ENCODE measurements around the gene RAB9A.
A peak's percentile ranks its signal among the peaks of the same experiment; 100 is the strongest.
"Not testable (repeated sequence)": the region's sequence is repeated elsewhere in the genome, so short reads cannot be mapped to it uniquely, and the experiment has no call there.

RAB9A gene

GRCh38 chrX:13669246-13669737 is 19.6 kb upstream of the RAB9A start:
- H3K27ac ChIP-seq (ENCODE audit: low read length): no peak overlapping the region
- H3K4me1 ChIP-seq (ENCODE audit: control insufficient read depth, insufficient read depth, low read length): peaks cover 3% of the 10 kb centered on the region
- no peaks in the 10 kb centered on the region for H3K9me3 ChIP-seq (ENCODE audit: control insufficient read depth in 2 of 2, low read length in 2 of 2)
- H3K9ac ChIP-seq (ENCODE audit: low read length in 2 of 2): no peak overlapping the region
- H3K27me3 ChIP-seq (ENCODE audit: control insufficient read depth in 1 of 2, insufficient read depth in 2 of 2, low read length in 2 of 2): peaks cover 0 to 6% of the 10 kb centered on the region in 2 donors
- H3K4me3 ChIP-seq (ENCODE audit: low read length in 2 of 2): peak overlapping the region in 1 of 2 donors; percentile 54
- no peaks in the 10 kb centered on the region for H3K36me3 ChIP-seq (ENCODE audit: control insufficient read depth in 2 of 2, insufficient read depth in 2 of 2, low read length in 2 of 2)

DNA sequence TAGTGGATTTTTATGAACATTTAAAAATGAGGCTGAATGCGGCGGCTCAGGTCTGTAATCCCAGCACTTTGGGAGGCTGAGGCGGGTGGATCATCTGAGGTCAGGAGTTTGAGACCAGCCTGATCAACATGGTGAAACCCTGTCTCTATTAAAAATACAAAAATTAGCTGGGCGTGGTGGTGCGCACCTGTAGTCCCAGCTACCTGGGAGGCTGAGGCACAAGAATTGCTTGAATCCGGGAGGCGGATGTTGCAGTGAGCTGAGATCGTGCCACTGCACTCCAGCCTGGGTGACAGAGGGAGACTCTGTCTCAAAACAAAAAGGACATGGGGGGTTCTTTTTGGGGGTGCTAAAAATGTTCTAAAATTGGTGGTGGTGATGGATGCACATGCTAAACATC is 19.2 kb upstream of the RAB9A start:
- not testable (repeated sequence) for H3K27ac ChIP-seq (ENCODE audit: low read length); H3K27me3 ChIP-seq (ENCODE audit: control insufficient read depth in 1 of 2, insufficient read depth in 2 of 2, low read length in 2 of 2); H3K36me3 ChIP-seq (ENCODE audit: control insufficient read depth in 2 of 2, insufficient read depth in 2 of 2, low read length in 2 of 2); H3K4me1 ChIP-seq (ENCODE audit: control insufficient read depth, insufficient read depth, low read length); H3K9me3 ChIP-seq (ENCODE audit: control insufficient read depth in 2 of 2, low read length in 2 of 2); H3K4me3 ChIP-seq (ENCODE audit: low read length in 2 of 2); H3K9ac ChIP-seq (ENCODE audit: low read length in 2 of 2)

DNA sequence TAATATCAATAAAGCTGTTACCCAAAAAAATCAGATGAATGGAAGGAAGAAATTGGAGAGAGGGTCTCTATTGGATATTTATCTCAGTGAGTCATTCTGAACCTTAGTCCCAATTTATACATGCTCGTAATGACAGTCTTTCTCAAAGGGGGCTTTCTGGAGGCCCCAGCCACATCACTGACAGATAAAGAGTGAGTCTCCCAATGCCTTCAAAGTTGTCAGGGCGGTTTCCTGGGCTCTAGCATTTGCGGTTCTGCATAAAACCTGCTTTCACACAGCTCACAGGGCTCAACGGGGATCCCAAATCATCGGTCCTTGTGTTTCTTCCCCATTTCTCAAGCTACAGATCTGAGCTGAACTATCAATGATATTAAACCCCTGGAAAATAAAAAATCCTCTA is 18.7 kb upstream of the RAB9A start:
- peaks cover 3% of the 10 kb centered on the region for H3K4me1 ChIP-seq (ENCODE audit: control insufficient read depth, insufficient read depth, low read length)
- H3K9me3 ChIP-seq (ENCODE audit: control insufficient read depth in 2 of 2, low read length in 2 of 2): no peaks in the 10 kb centered on the region
- no peaks in the 10 kb centered on the region for H3K36me3 ChIP-seq (ENCODE audit: control insufficient read depth in 2 of 2, insufficient read depth in 2 of 2, low read length in 2 of 2)
- peaks cover 0 to 6% of the 10 kb centered on the region in 2 donors for H3K27me3 ChIP-seq (ENCODE audit: control insufficient read depth in 1 of 2, insufficient read depth in 2 of 2, low read length in 2 of 2)
- no peak overlapping the region for H3K4me3 ChIP-seq (ENCODE audit: low read length in 2 of 2)
- no peak overlapping the region for H3K27ac ChIP-seq (ENCODE audit: low read length)
- H3K9ac ChIP-seq (ENCODE audit: low read length in 2 of 2): no peak overlapping the region

- peaks cover 0 to 6% of the 10 kb centered on the region in 2 donors for H3K27me3 ChIP-seq (ENCODE audit: control insufficient read depth in 1 of 2, insufficient read depth in 2 of 2, low read length in 2 of 2)
- no peak overlapping the region for H3K4me3 ChIP-seq (ENCODE audit: low read length in 2 of 2)
These were observed 15.9 kb upstream of the RAB9A start for GRCh38 chrX:13673016-13673415.

DNA sequence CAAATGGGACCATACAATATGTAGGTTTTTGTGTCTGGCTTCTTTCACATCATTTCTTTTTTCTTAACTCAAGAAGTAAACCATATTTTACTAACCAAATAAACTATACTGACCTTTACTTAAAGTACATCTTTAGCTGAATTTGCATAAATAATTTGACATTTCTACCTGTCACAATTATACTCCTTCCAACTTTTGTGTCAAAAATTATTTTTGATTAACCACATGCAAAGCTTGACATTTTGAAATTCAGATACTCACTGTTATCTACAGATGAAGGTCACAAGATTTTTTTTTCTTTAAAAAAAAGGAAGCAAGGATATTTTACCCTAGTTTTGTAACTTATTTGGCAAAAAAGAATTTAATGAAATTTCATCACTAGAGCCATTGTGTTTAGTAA is 12.0 kb upstream of the RAB9A start:
- Histone ChIP-seq H3K9me3 (ENCODE audit: control insufficient read depth in 2 of 2, low read length in 2 of 2) (no peaks in the 10 kb centered on the region), H3K36me3 (ENCODE audit: control insufficient read depth in 2 of 2, insufficient read depth in 2 of 2, low read length in 2 of 2) (no peaks in the 10 kb centered on the region), H3K27ac (ENCODE audit: low read length) (no peak overlapping the region), H3K9ac (ENCODE audit: low read length in 2 of 2) (no peak overlapping the region), H3K4me1 (ENCODE audit: control insufficient read depth, insufficient read depth, low read length) (no peaks in the 10 kb centered on the region), H3K4me3 (ENCODE audit: low read length in 2 of 2) (no peak overlapping the region), H3K27me3 (ENCODE audit: control insufficient read depth in 1 of 2, insufficient read depth in 2 of 2, low read length in 2 of 2) (peaks cover 0 to 2% of the 10 kb centered on the region in 2 donors)

More at GRCh38 chrX:13673016-13673415, 15.9 kb upstream of the RAB9A start:
- Histone ChIP-seq H3K27ac (ENCODE audit: low read length) (no peak overlapping the region), H3K9ac (ENCODE audit: low read length in 2 of 2) (no peak overlapping the region), H3K36me3 (ENCODE audit: control insufficient read depth in 2 of 2, insufficient read depth in 2 of 2, low read length in 2 of 2) (no peaks in the 10 kb centered on the region), H3K4me1 (ENCODE audit: control insufficient read depth, insufficient read depth, low read length) (no peaks in the 10 kb centered on the region), H3K9me3 (ENCODE audit: control insufficient read depth in 2 of 2, low read length in 2 of 2) (no peaks in the 10 kb centered on the region)

- H3K27ac ChIP-seq (ENCODE audit: low read length); H3K36me3 ChIP-seq (ENCODE audit: control insufficient read depth in 2 of 2, insufficient read depth in 2 of 2, low read length in 2 of 2); H3K4me1 ChIP-seq (ENCODE audit: control insufficient read depth, insufficient read depth, low read length); H3K4me3 ChIP-seq (ENCODE audit: low read length in 2 of 2); H3K27me3 ChIP-seq (ENCODE audit: control insufficient read depth in 1 of 2, insufficient read depth in 2 of 2, low read length in 2 of 2); H3K9ac ChIP-seq (ENCODE audit: low read length in 2 of 2); H3K9me3 ChIP-seq (ENCODE audit: control insufficient read depth in 2 of 2, low read length in 2 of 2): not testable (repeated sequence)
These were observed 9.2 kb upstream of the RAB9A start for GRCh38 chrX:13679700-13680099.

- Histone ChIP-seq H3K4me1 (ENCODE audit: control insufficient read depth, insufficient read depth, low read length) (no peaks in the 10 kb centered on the region), H3K9ac (ENCODE audit: low read length in 2 of 2) (no peak overlapping the region), H3K36me3 (ENCODE audit: control insufficient read depth in 2 of 2, insufficient read depth in 2 of 2, low read length in 2 of 2) (no peaks in the 10 kb centered on the region), H3K27me3 (ENCODE audit: control insufficient read depth in 1 of 2, insufficient read depth in 2 of 2, low read length in 2 of 2) (peaks cover 0 to 3% of the 10 kb centered on the region in 2 donors), H3K27ac (ENCODE audit: low read length) (no peak overlapping the region), H3K4me3 (ENCODE audit: low read length in 2 of 2) (no peak overlapping the region), H3K9me3 (ENCODE audit: control insufficient read depth in 2 of 2, low read length in 2 of 2) (no peaks in the 10 kb centered on the region)
These were observed 7.3 kb upstream of the RAB9A start for GRCh38 chrX:13681595-13681994.

GRCh38 chrX:13684361-13684760 is 4.6 kb upstream of the RAB9A start:
- Histone ChIP-seq H3K4me1 (ENCODE audit: control insufficient read depth, insufficient read depth, low read length) (no peaks in the 10 kb centered on the region), H3K9me3 (ENCODE audit: control insufficient read depth in 2 of 2, low read length in 2 of 2) (no peaks in the 10 kb centered on the region), H3K27ac (ENCODE audit: low read length) (no peak overlapping the region), H3K27me3 (ENCODE audit: control insufficient read depth in 1 of 2, insufficient read depth in 2 of 2, low read length in 2 of 2) (peaks cover 0 to 5% of the 10 kb centered on the region in 2 donors), H3K4me3 (ENCODE audit: low read length in 2 of 2) (no peak overlapping the region), H3K9ac (ENCODE audit: low read length in 2 of 2) (no peak overlapping the region), H3K36me3 (ENCODE audit: control insufficient read depth in 2 of 2, insufficient read depth in 2 of 2, low read length in 2 of 2) (no peaks in the 10 kb centered on the region)

GRCh38 chrX:13685126-13685763 is 3.7 kb upstream of the RAB9A start:
- no peaks in the 10 kb centered on the region for H3K9me3 ChIP-seq (ENCODE audit: control insufficient read depth in 2 of 2, low read length in 2 of 2)
- H3K36me3 ChIP-seq (ENCODE audit: control insufficient read depth in 2 of 2, insufficient read depth in 2 of 2, low read length in 2 of 2): no peaks in the 10 kb centered on the region
- no peak overlapping the region for H3K27ac ChIP-seq (ENCODE audit: low read length)
- no peak overlapping the region for H3K9ac ChIP-seq (ENCODE audit: low read length in 2 of 2)
- no peak overlapping the region for H3K4me3 ChIP-seq (ENCODE audit: low read length in 2 of 2)
- H3K4me1 ChIP-seq (ENCODE audit: control insufficient read depth, insufficient read depth, low read length): no peaks in the 10 kb centered on the region
- peaks cover 0 to 8% of the 10 kb centered on the region in 2 donors for H3K27me3 ChIP-seq (ENCODE audit: control insufficient read depth in 1 of 2, insufficient read depth in 2 of 2, low read length in 2 of 2)

GRCh38 chrX:13687203-13687602 is 1.7 kb upstream of the RAB9A start:
- Histone ChIP-seq H3K9ac (ENCODE audit: low read length in 2 of 2) (no peak overlapping the region), H3K36me3 (ENCODE audit: control insufficient read depth in 2 of 2, insufficient read depth in 2 of 2, low read length in 2 of 2) (no peaks in the 10 kb centered on the region), H3K4me1 (ENCODE audit: control insufficient read depth, insufficient read depth, low read length) (no peaks in the 10 kb centered on the region), H3K27ac (ENCODE audit: low read length) (no peak overlapping the region), H3K27me3 (ENCODE audit: control insufficient read depth in 1 of 2, insufficient read depth in 2 of 2, low read length in 2 of 2) (peaks cover 0 to 11% of the 10 kb centered on the region in 2 donors), H3K4me3 (ENCODE audit: low read length in 2 of 2) (no peak overlapping the region), H3K9me3 (ENCODE audit: control insufficient read depth in 2 of 2, low read length in 2 of 2) (no peaks in the 10 kb centered on the region)

DNA sequence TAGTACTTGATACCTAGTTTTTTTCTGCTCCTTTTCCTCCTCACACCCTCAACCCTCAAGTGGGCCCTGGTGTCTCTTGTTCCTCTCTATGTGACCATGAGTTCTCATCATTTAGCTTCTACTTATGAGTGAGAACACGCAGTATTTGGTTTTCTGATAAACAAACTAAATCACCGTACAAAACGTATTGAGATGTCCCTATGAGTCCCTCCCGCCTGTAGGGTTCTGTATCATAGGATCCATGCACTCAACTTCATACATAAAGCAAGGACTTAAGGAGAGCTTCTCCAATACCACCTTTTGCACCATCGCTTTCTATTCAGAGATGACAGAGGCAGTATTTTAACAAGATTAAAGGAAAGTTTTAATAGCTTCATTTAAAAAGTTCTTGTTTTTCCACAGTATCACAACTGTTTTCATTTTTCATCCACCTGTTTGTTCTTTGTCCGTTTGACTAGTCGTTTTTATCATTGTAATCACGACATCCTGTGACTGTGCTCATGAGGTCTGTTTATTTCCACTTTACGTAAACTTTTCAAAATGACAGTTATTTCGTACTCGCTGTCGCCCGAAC is 457 bp upstream of the RAB9A start:
- no peaks in the 10 kb centered on the region for H3K9me3 ChIP-seq (ENCODE audit: control insufficient read depth in 2 of 2, low read length in 2 of 2)

More for the DNA sequence above, 457 bp upstream of the RAB9A start:
- Histone ChIP-seq H3K9ac (ENCODE audit: low read length in 2 of 2) (peak overlapping the region; percentile 14 to 64), H3K27me3 (ENCODE audit: control insufficient read depth in 1 of 2, insufficient read depth in 2 of 2, low read length in 2 of 2) (peaks cover 0 to 17% of the 10 kb centered on the region in 2 donors), H3K36me3 (ENCODE audit: control insufficient read depth in 2 of 2, insufficient read depth in 2 of 2, low read length in 2 of 2) (no peaks in the 10 kb centered on the region), H3K4me1 (ENCODE audit: control insufficient read depth, insufficient read depth, low read length) (peaks cover 3% of the 10 kb centered on the region), H3K27ac (ENCODE audit: low read length) (peak overlapping the region; percentile 81), H3K4me3 (ENCODE audit: low read length in 2 of 2) (peak overlapping the region; percentile 85 to 86)
